Measurements from ENCODE around the gene SART3. TPM values are rescaled to one million over a fixed set of nuclear protein-coding genes. Genes with fewer than 3 reads are reported as not detected.

The SART3 gene
- total RNA-seq, 3 donors from 2014 or later (not counting 1 experiment from before 2014, with no cell fraction given): 76.5 to 107 (median 78.3) TPM

GRCh38 chr12:108516511-108517275 is 44.3 kb downstream of the SART3 start:
- intact Hi-C loops (cut with micrococcal nuclease): no loop called here
- Histone ChIP-seq H3K9me3 (ENCODE audit: control insufficient read depth, insufficient read depth, low read length) (no peaks in the 10 kb centered on the region), H3K36me3 (ENCODE audit: control insufficient read depth, insufficient read depth, low read length) (peaks cover 35% of the 10 kb centered on the region), H3K4me1 (ENCODE audit: control insufficient read depth, insufficient read depth, low read length) (peaks cover 27% of the 10 kb centered on the region), H3K4me3 (ENCODE audit: low read length) (no peak overlapping the region), H3K27ac (ENCODE audit: low read length) (no peak overlapping the region), H3K27me3 (ENCODE audit: control insufficient read depth, insufficient read depth, low read length) (no peaks in the 10 kb centered on the region)
- ATAC-seq (no peak), DNase-seq (peak in 1 of 2 donors; percentile 14)
- Mint-ChIP-seq H3K27ac (peak overlapping the region; percentile 85 to 95), H3K27me3 (ENCODE audit: low read depth in 2 of 2) (no peaks in the 10 kb centered on the region), H3K4me3 (peak overlapping the region; percentile 93), H3K9me3 (no peaks in the 10 kb centered on the region), H3K36me3 (no peaks in the 10 kb centered on the region), H3K4me1 (peaks cover 38 to 40% of the 10 kb centered on the region in 2 donors)
- WGBS (ENCODE audit: insufficient coverage): 95% methylated on average over 23 of the region's 23 CpGs
- TF ChIP-seq, protein P1, sequence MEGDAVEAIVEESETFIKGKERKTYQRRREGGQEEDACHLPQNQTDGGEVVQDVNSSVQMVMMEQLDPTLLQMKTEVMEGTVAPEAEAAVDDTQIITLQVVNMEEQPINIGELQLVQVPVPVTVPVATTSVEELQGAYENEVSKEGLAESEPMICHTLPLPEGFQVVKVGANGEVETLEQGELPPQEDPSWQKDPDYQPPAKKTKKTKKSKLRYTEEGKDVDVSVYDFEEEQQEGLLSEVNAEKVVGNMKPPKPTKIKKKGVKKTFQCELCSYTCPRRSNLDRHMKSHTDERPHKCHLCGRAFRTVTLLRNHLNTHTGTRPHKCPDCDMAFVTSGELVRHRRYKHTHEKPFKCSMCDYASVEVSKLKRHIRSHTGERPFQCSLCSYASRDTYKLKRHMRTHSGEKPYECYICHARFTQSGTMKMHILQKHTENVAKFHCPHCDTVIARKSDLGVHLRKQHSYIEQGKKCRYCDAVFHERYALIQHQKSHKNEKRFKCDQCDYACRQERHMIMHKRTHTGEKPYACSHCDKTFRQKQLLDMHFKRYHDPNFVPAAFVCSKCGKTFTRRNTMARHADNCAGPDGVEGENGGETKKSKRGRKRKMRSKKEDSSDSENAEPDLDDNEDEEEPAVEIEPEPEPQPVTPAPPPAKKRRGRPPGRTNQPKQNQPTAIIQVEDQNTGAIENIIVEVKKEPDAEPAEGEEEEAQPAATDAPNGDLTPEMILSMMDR (IDR thresholded peaks at IDR 0.05): no peak

DNA sequence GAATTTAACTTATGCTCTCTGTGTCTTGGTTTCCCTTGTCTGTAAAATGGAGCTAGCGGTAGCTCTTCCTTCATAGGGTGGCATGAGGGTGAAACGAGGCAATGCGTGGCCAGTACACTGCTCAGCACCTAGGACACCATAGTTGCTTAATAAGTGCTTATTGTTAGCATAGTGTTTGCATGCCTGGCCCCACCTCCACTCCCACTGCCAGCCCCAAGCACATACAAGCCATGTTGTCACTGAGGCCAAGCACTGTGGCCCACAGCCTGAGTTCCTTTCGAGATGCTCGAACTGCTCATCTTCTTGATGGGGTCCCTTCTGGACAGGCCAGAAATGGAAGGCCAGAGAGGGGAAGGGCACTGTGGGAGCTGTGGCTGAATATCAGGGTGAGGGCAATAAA is 45.1 kb downstream of the SART3 start:
- DNase-seq: peak in 1 of 2 donors; percentile 28
- intact Hi-C loops (cut with micrococcal nuclease): loop anchor here (1.0 to 2.0 kb wide), 2 partner anchors 45 to 755 kb away; partner anchors contain the start of genes PRDM4 and SART3
- WGBS (ENCODE audit: insufficient coverage): 64% methylated on average over 5 of the region's 5 CpGs

GRCh38 chr12:108514973-108515814 is 45.8 kb downstream of the SART3 start, which contains the start of gene FICD:
FICD (plus strand) TSS chr12:108515277; CDS start chr12:108516973, 1,696 bp downstream.
- DNase-seq (peak; percentile 96 to 99), ATAC-seq (peak; percentile 94 to 97 (median 94))
- no peaks in the 10 kb centered on the region for H3K27me3 ChIP-seq (ENCODE audit: control insufficient read depth, insufficient read depth, low read length)
- WGBS (ENCODE audit: insufficient coverage): under 1% methylated on average over 64 of the region's 67 CpGs
- Mint-ChIP-seq H3K4me3 (peak within 1 kb of the TSS; percentile 93), H3K27ac (peak within 1 kb of the TSS; percentile 85 to 95), H3K36me3 (no peaks in the 10 kb centered on the region), H3K4me1 (peaks cover 40 to 42% of the 10 kb centered on the region in 2 donors), H3K27me3 (ENCODE audit: low read depth in 2 of 2) (no peaks in the 10 kb centered on the region), H3K9me3 (no peaks in the 10 kb centered on the region)
- H3K4me1 ChIP-seq (ENCODE audit: control insufficient read depth, insufficient read depth, low read length): peaks cover 29% of the 10 kb centered on the region
- peaks cover 20% of the 10 kb centered on the region for H3K36me3 ChIP-seq (ENCODE audit: control insufficient read depth, insufficient read depth, low read length)
- TF ChIP-seq, protein P1 (IDR thresholded peaks at IDR 0.05): no peak
- peak within 1 kb of the TSS; percentile 69 for H3K27ac ChIP-seq (ENCODE audit: low read length)
- intact Hi-C loops (cut with micrococcal nuclease): loop anchor here (1.0 to 2.0 kb wide), 2 partner anchors 46 to 754 kb away; partner anchors contain the start of genes PRDM4 and SART3
- H3K4me3 ChIP-seq (ENCODE audit: low read length): peak within 1 kb of the TSS; percentile 75
- H3K9me3 ChIP-seq (ENCODE audit: control insufficient read depth, insufficient read depth, low read length): no peaks in the 10 kb centered on the region

More for the DNA sequence above, 45.1 kb downstream of the SART3 start:
- peaks cover 40 to 42% of the 10 kb centered on the region in 2 donors for H3K4me1 Mint-ChIP-seq
- H3K27me3 Mint-ChIP-seq (ENCODE audit: low read depth in 2 of 2): no peaks in the 10 kb centered on the region
- no peaks in the 10 kb centered on the region for H3K27me3 ChIP-seq (ENCODE audit: control insufficient read depth, insufficient read depth, low read length)
- peak overlapping the region; percentile 69 for H3K27ac ChIP-seq (ENCODE audit: low read length)
- H3K9me3 ChIP-seq (ENCODE audit: control insufficient read depth, insufficient read depth, low read length): no peaks in the 10 kb centered on the region
- H3K9me3 Mint-ChIP-seq: no peaks in the 10 kb centered on the region
- H3K4me3 Mint-ChIP-seq: peak overlapping the region; percentile 93
- H3K4me1 ChIP-seq (ENCODE audit: control insufficient read depth, insufficient read depth, low read length): peaks cover 29% of the 10 kb centered on the region
- ATAC-seq: no peak
- no peaks in the 10 kb centered on the region for H3K36me3 Mint-ChIP-seq
- H3K27ac Mint-ChIP-seq: peak overlapping the region; percentile 85 to 95
- TF ChIP-seq, protein P1 (IDR thresholded peaks at IDR 0.05): no peak
- H3K4me3 ChIP-seq (ENCODE audit: low read length): peak overlapping the region; percentile 75
- H3K36me3 ChIP-seq (ENCODE audit: control insufficient read depth, insufficient read depth, low read length): peaks cover 27% of the 10 kb centered on the region
